GM23338 (cell line): ENCODE measurements around the gene ANTXR1.

ENCODE experiments used
- CREB1 ChIP-seq: fragments of 250-450 bp; sonication (Bioruptor Pico); IDR thresholded peaks from 2 replicates; pipeline ENCODE4 v1.5.0; 2020; ENCODE audit warnings: low read depth, mild to moderate bottlenecking, moderate library complexity
- CTCF ChIP-seq, 2 experiments: fragments of 200-600 bp in 1 of 2; sonication (generic) in 1 of 2; conservative IDR thresholded peaks; 2 replicates each; pipeline versions ENCODE4 v1.5.1 to v1.6.1; 2016 to 2017; ENCODE audit warnings: antibody characterized with exemption in 2 of 2, low read depth in 2 of 2, mild to moderate bottlenecking in 2 of 2, moderate library complexity in 1 of 2
- EZH2 ChIP-seq: fragments of 200-600 bp; sonication (generic); IDR thresholded peaks from one replicate; pipeline ENCODE4 v1.8.0; 2017; ENCODE audit warnings: antibody characterized with exemption, mild to moderate bottlenecking, low read depth; ENCODE audit not compliant: unreplicated experiment
- EZH2phosphoT487 ChIP-seq: fragments of 200-600 bp; sonication (generic); IDR thresholded peaks from one replicate; pipeline ENCODE4 v1.8.1; 2018; ENCODE audit warnings: antibody characterized with exemption; ENCODE audit not compliant: unreplicated experiment
- JUNB ChIP-seq: IDR thresholded peaks from one replicate; pipeline ENCODE4 v1.6.1; 2016; ENCODE audit warnings: antibody characterized with exemption; ENCODE audit not compliant: unreplicated experiment
- NANOG ChIP-seq: IDR thresholded peaks from 2 replicates; pipeline ENCODE4 v1.6.1; 2016; ENCODE audit warnings: antibody characterized with exemption, borderline replicate concordance
- POLR2AphosphoS5 ChIP-seq: IDR thresholded peaks from 2 replicates; pipeline ENCODE4 v1.6.1; 2016; ENCODE audit warnings: antibody characterized with exemption, low read depth
- REST ChIP-seq: IDR thresholded peaks from one replicate; pipeline ENCODE4 v1.6.1; 2018; ENCODE audit warnings: antibody characterized with exemption; ENCODE audit not compliant: unreplicated experiment
- STAT1 ChIP-seq: IDR thresholded peaks from one replicate; pipeline ENCODE4 v1.6.1; 2016; ENCODE audit warnings: antibody characterized with exemption; ENCODE audit not compliant: unreplicated experiment
- ZNF331 ChIP-seq: fragments of 250-450 bp; sonication (Bioruptor Pico); IDR thresholded peaks from 2 replicates; pipeline ENCODE4 v1.5.0; 2020; ENCODE audit warnings: low read depth, mild to moderate bottlenecking, moderate library complexity

GRCh38 chr2:69033461-69034095 lies 20.6 kb downstream of the ANTXR1 start:
- no peak for TF ChIP-seq CREB1 (CRISPR knock-in tag)
- no peak for TF ChIP-seq CTCF (conservative IDR thresholded peaks at IDR 0.05; ENCODE audit: low read depth in 2 of 2)
- TF ChIP-seq POLR2AphosphoS5: no peak
- no peak for TF ChIP-seq REST
- TF ChIP-seq NANOG: no peak
- no peak for TF ChIP-seq ZNF331 (CRISPR knock-in tag)
- TF ChIP-seq EZH2: no peak
- TF ChIP-seq STAT1: no peak
- no peak for TF ChIP-seq EZH2phosphoT487
- no peak for TF ChIP-seq JUNB
